GM12875 (cell line): ENCODE measurements around the gene CDH4.

ENCODE experiments used
- H3K4me3 ChIP-seq: one replicate; pipeline ENCODE4 v1.5.1; 2011; ENCODE audit warnings: low read depth, low read length, control low read depth
- TF ChIP-seq, protein P1 (sequence below): IDR thresholded peaks from 2 replicates; pipeline ENCODE4 v1.5.1; 2011; ENCODE audit warnings: low read depth, mild to moderate bottlenecking, control low read depth, inconsistent platforms, low read length, moderate library complexity, borderline replicate concordance; ENCODE audit not compliant: insufficient read depth

CDH4 gene

DNA sequence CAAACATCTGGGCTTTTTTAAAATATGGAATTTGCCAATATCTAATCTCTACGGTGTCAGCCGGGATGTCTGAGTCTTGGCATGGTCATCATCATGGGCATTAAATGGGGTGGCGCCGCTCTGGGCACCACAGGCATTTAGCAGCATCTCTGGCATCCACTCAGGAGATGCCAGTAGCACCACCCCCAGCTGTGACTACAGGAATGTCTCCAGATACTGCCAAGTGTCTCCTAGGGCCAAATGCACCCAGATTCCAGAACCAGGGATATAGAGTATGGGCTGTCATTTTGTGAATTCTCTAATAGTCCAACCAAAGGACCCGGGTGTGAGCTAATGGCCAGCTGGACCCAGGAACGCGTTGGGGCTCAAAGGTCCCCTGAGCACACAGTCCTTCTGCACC is 452.6 kb downstream of the CDH4 start:
- H3K4me3 ChIP-seq, result no peak overlapping the region
- TF ChIP-seq, protein P1, sequence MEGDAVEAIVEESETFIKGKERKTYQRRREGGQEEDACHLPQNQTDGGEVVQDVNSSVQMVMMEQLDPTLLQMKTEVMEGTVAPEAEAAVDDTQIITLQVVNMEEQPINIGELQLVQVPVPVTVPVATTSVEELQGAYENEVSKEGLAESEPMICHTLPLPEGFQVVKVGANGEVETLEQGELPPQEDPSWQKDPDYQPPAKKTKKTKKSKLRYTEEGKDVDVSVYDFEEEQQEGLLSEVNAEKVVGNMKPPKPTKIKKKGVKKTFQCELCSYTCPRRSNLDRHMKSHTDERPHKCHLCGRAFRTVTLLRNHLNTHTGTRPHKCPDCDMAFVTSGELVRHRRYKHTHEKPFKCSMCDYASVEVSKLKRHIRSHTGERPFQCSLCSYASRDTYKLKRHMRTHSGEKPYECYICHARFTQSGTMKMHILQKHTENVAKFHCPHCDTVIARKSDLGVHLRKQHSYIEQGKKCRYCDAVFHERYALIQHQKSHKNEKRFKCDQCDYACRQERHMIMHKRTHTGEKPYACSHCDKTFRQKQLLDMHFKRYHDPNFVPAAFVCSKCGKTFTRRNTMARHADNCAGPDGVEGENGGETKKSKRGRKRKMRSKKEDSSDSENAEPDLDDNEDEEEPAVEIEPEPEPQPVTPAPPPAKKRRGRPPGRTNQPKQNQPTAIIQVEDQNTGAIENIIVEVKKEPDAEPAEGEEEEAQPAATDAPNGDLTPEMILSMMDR, result no peak

DNA sequence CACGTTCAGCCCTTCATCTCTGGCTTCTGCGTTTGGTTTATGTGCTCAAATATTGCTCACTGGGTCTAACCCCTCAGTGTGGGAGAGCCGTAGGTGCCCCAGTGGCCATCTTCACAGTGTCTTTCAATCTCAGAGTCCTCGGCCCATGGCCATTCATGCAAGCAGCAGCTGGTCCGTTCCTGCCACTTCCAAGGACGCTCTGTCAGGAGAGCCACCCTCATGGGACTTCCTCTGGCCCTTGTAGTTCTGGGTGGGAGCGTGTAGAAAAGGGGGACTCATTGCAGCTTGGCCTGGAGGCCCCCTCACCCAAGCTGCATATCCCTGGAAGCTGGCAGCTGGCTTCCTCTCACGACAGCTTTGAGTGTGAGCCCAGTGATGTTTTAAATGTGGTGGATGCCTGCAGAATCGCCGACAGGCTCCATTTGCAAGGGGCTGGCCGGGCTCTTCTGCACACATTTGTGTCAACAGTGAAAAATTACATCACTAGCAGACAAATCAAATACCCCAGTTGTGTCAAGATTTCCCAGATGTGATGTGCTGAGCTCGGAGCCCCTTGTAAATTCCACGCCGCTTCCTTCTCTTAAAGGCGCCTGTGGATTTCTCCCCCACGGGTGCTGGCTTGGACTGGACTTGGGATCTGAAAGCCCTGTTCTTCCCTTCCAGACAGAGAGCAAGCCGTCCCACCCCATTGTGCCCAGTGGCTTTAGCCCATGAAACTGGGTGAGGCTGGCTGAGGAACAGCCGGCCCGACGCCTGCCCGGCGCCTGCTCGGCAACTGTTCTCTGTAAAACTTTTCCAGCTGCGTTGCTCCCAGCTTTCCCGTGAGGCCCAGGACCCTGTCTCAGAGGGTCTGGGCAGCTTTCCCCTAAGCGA is 453.6 kb downstream of the CDH4 start:
- H3K4me3 ChIP-seq, result no peak overlapping the region
- TF ChIP-seq, protein P1, result no peak

DNA sequence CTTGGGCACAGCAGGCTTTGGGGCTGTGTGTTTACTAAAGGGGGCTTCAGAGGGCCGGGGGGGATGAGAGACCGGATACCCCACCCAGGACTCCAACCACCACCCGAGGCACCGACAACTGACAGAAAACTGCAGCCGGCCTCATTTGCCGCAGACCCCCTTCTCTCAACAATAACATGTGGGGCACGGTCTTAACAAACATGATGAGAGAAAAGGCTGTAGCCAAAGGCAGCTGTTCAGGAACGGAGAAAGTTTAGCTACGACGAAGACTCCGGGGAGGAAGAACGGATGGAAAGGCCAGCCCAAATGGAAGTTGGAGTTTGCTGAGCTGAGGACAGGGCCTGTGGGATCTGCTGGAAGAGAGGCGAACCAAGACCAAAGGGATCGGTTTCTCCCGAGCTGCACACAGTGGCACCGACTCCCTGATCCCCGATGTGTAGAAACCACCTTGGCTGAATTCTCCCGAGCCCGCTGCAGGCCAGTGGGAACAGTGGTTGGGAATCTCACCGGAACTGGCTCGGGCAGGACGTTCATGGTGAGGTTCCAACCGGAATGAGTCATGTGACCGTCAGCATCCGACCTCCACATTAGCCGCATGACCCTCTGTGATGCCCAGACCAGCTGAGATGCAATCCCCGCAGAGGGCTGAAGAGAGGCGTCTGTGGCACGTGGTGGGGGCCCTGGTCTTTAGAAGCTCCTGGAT is 454.3 kb downstream of the CDH4 start:
- H3K4me3 ChIP-seq, result no peak overlapping the region
- TF ChIP-seq, protein P1, result no peak

DNA sequence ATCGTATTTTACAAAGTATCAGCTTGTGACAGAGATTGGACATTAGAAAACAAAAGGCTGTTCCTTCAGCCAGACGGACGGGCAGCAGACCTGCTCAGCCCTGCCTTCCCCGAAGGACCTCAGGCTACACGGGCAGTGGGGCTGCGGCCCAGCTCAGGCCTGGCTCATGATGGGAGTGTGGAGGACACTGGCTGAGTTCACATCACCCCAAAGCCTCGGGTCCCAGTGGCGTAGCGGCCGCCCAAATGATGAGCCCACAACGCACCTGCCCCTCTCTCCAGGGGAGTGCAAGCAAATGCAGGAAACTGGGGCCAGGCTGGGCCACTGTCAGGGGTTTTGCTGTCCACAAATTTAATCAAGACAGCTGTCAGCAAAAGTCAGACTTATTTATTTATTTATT is 456.8 kb downstream of the CDH4 start:
- no peak overlapping the region for H3K4me3 ChIP-seq

DNA sequence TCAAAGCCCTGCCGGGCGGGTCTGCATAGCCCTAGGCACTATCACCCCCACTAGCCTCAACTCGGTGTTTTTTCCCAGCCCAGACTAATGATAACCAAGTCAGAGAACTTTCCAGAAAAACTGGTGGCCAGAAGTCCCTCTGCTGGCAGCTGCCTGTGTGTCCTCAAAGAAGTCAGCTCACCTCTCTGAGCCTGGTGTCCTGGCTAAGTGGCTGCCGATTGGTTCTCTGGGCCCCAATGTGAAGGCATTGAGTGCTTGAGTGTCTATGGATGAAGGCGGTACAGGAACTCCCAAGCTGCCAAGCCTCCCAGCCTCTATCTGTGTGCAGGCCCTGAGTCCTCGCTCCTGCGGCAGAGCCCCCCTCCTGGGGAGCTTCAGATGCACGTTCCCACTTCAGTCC is 458.0 kb downstream of the CDH4 start:
- TF ChIP-seq, protein P1, result no peak
- no peak overlapping the region for H3K4me3 ChIP-seq

More for the DNA sequence above, 456.8 kb downstream of the CDH4 start:
- TF ChIP-seq, protein P1, result no peak

DNA sequence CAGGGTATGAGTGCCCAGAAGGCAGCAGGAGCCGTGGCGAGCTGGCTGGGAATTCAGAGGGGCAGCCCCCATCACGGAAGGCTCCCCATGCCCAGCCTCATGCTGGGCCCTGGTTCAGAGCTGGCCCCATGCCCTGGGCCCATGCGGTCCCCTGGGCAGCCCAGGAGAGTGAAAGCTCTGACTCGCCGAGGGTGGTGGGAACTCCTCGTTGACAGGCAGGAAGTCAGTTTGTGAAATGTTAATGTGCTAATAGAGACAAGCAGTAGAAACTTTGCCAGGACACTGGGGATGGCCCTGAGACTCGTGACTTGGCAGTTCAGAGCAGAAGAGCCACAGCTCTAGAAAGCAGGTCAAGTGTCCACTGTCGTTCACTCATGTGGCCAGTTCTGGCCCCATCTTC is 460.6 kb downstream of the CDH4 start:
- no peak overlapping the region for H3K4me3 ChIP-seq
- TF ChIP-seq, protein P1, result no peak
